Right lung (tissue), 10 donors: ENCODE data around the gene CBLB. TPM values are rescaled to one million over a fixed set of nuclear protein-coding genes. Genes with fewer than 3 reads are reported as not detected.

ENCODE experiments used
- DNase-seq, 2 donors: peaks; one replicate each; pipeline ENCODE4 v3.0.0-alpha.2; 2013
- long read RNA-seq, 8 donors: transcript quantifications; one replicate each; lab custom pipeline, GENCODE V29; 2026
- polyA plus RNA-seq, 5 donors: library from polyadenylated mRNA; unstranded; fragments of 120-200 nt; gene quantifications; one replicate each; pipeline versions ENCODE4 v1.2.1 to v1.2.3, GENCODE V29; 2013; ENCODE audit warnings: inconsistent platforms in 1 of 5, low replicate concordance in 1 of 5; ENCODE audit not compliant: insufficient read length in 5 of 5, insufficient read depth in 1 of 5

CBLB gene
- 10 to 100 TPM; 31.9 to 49.1 (median 45.5) TPM for polyA plus RNA-seq
- long read RNA-seq, donor 1, partial matches to known transcripts: 5 of 6 reads
- long read RNA-seq, donor 1, other reads (novel, unspliced or antisense): 0 of 6 reads
- long read RNA-seq, donor 2, full-length matches to known transcripts: 2 of 2 reads
- long read RNA-seq, donor 2, partial matches to known transcripts: 0 of 2 reads
- long read RNA-seq, donor 2, other reads (novel, unspliced or antisense): 0 of 2 reads
- long read RNA-seq, donor 3, full-length matches to known transcripts: 1 of 1 reads
- long read RNA-seq, donor 3, partial matches to known transcripts: 0 of 1 reads
- long read RNA-seq, donor 3, other reads (novel, unspliced or antisense): 0 of 1 reads
- long read RNA-seq, donor 4, full-length matches to known transcripts: 3 of 3 reads
- long read RNA-seq, donor 4, partial matches to known transcripts: 0 of 3 reads
- long read RNA-seq, donor 4, other reads (novel, unspliced or antisense): 0 of 3 reads
- long read RNA-seq, donor 5, full-length matches to known transcripts: 1 of 1 reads
- long read RNA-seq, donor 5, partial matches to known transcripts: 0 of 1 reads
- long read RNA-seq, donor 5, other reads (novel, unspliced or antisense): 0 of 1 reads
- long read RNA-seq, donor 6, full-length matches to known transcripts: 4 of 4 reads
- long read RNA-seq, donor 6, partial matches to known transcripts: 0 of 4 reads
- long read RNA-seq, donor 6, other reads (novel, unspliced or antisense): 0 of 4 reads
- long read RNA-seq, donor 7, full-length matches to known transcripts: 6 of 6 reads
- long read RNA-seq, donor 7, partial matches to known transcripts: 0 of 6 reads
- long read RNA-seq, donor 7, other reads (novel, unspliced or antisense): 0 of 6 reads
- long read RNA-seq, donor 8, full-length matches to known transcripts: 1 of 1 reads
- long read RNA-seq, donor 8, partial matches to known transcripts: 0 of 1 reads
- long read RNA-seq, donor 8, other reads (novel, unspliced or antisense): 0 of 1 reads

GRCh38 chr3:105868742-105869530, at the start of gene CBLB:
Gene CBLB, minus strand, starts transcription at chr3:105869012. Its CDS starts 1,435 bp downstream, at chr3:105867577.
- peak; percentile 96 to 97 for DNase-seq

DNA sequence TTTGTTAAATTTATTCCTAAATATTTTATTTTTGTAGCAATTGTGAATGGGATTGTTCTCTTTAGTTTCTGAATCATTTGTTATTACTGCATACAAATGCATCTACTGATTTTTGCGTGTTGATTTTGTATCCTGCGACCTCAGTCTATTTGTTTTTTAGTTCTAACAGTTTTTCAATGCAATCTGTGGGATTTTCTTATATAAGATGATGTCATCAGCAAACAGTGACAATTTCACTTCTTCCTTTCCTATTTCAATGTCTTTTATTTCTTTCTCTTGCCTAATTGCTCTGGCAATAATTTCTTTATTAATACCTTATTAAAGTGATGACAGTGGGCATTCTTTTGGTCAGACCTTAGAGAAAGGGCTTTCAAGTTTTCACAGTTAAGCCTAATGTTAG, 48.0 kb upstream of the CBLB start:
- DNase-seq: no peak

GRCh38 chr3:105915524-105915923, 46.7 kb upstream of the CBLB start:
- no peak for DNase-seq

GRCh38 chr3:105913616-105914015, 44.8 kb upstream of the CBLB start:
- no peak for DNase-seq

DNA sequence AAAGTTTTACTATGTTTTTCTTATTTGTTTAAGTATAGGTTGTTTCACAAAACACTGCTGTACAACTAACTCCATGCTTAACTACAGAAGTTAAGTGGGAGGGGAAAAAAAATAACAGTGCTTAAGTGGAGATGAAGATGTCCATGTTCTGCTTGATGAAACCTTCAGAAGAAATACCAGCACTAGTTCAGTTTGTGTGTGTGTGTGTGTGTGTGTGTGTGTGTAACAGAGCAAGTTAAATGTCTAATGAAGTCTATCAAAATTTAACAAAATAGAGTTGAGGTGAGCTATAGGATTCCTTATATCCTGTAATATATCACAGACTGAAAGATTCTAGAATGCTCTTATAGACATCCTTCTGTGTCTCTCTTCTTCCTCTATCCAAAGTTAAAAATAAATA, 44.1 kb upstream of the CBLB start:
- DNase-seq: no peak

- DNase-seq: no peak
These were observed 42.7 kb upstream of the CBLB start for GRCh38 chr3:105911496-105911895.

GRCh38 chr3:105907777-105908176, 39.0 kb upstream of the CBLB start:
- peak in 1 of 2 donors; percentile 22 for DNase-seq

GRCh38 chr3:105906836-105907235, 38.0 kb upstream of the CBLB start:
- DNase-seq: no peak

- no peak for DNase-seq
These were observed 37.5 kb upstream of the CBLB start for GRCh38 chr3:105906345-105906744.

DNA sequence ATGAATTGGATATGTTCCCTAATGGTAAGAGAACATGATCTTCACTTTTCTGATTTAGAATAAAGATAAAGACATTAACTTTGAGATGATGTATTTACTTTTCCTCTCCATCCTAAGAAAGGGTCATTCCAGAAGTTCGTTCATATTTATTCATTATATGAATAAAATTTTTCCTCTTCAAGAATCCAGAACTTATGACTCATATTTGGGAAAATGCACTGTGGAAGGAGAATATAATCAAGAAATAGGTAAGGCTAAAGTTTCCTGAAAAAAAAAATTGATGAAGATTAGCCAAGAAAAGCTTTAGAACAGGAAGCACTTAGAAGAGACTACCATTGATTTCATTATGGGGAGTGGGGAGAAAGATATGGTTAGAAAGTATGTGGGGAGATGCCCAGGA, 36.5 kb upstream of the CBLB start:
- no peak for DNase-seq

DNA sequence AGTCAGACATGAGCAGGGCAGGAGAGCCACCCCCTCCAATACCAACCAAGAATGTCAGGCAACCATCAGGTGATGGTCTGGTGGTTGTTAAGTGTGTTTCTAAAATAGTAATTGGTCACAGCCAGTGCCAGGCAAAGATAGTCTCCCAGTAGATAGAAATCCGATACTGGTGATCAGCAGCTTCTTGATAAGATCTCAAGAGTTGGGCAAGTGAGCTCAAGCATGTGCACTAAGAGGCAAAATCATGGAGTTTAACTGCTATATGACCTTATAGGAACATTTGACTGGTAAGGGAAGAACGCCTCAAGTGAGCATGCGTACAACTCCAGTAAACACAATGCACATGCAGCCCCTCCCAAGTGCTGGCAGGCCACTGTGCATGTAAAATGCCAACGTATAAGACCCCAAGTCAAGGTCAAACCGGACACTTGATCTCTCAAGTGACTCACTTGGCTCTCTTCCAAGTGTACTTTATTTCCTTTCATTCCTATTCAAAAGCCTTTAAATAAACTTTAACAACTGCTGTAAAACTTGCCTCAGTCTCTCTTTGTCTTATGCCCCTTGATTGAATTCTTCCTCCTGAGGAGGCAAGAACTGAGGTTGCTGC, 36.0 kb upstream of the CBLB start:
- no peak for DNase-seq

DNA sequence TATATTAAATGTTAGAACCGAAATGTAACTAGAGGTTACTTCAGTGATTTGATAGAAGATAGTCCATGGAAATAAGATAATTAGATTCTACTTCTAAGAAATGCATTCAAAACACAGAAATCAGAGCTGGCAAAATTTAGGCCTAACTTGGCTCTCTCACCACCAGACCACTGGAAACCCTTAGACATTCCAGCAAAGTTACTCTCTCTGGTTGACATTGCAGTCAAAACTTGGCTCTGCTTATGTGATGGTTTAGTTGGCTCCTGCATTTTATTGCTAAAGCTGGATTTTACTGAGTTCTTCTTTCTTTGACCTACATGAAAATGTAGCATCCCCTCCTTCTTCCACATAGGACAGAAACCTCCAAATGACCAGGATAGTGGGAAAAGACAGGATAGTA, 35.4 kb upstream of the CBLB start:
- DNase-seq: no peak

- no peak for DNase-seq
These were observed 30.7 kb upstream of the CBLB start for GRCh38 chr3:105899516-105899915.

DNA sequence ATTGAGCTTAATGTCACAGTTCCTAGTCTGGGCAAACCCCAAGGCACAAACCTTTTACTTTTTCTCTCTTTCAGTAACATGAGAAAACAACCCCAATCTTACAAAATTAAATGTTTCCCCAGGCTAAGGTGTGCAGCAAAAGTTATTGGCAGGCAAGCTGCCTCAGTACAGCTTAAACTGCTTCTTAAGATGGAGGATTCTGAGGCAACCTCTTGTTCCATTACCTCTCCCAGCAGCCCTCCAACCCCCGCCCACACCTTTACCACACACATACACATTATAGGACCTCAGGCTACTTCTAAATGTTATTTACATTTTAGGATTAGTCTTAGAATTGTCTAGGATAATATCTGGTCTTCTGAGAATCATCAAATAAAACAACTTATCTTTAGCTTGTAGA, 22.3 kb upstream of the CBLB start:
- no peak for DNase-seq

GRCh38 chr3:105888621-105889579, 20.1 kb upstream of the CBLB start:
- no peak for DNase-seq

GRCh38 chr3:105885256-105885655, 16.4 kb upstream of the CBLB start:
- no peak for DNase-seq

DNA sequence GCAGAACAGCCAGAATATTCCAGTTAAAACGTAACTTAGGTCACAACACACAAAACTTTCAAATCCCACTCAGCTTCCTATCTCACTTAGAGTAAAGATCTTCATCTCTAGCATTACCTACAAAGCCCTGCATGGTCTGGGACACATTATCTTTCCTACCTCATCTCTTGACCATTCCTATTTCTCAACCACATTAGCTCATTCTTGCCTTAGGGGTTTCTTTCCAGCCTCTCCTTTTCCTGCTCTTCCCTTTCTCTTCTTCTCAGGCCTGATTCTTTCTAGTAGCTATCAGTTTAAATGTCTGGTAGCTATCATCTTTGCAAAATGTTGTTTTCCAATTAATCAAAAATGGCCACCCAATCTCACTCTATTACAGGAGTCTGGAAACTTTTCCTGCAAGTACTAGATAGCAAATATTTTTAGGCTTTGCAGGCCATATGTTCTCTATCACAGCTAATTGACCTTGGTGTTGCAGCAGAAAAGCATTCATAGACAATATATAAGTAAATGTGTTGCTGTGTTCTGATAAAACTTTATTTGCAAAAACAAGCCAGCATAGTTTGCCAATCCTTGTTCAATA, 15.1 kb upstream of the CBLB start:
- no peak for DNase-seq

DNA sequence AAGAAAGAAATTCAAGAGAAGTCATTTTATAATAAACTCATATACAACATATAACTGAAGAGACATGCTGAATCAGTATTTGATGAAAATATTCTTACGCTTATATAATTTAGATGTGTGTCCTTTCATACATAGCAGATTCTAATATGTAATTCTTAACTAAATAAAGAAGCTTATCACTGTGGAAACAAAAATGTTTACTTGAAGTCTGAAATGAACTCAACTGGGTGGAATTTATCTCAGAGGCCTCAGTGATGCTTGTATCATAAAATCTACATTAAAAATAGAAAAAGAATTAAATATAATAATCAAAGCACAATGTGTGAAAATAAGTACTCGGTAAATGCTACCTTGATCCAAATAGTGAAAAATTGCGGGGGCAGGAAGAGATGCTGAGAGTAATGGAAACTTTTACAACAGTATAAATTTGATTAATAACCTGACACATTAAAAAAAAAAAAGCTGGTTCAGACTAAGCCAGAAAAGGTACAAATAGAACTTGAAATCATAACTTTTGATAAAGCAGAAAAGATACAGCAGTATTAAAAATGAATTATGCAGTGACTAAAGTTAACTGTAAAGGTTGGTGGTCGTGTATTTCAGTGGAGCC, 12.0 kb upstream of the CBLB start:
- no peak for DNase-seq

DNA sequence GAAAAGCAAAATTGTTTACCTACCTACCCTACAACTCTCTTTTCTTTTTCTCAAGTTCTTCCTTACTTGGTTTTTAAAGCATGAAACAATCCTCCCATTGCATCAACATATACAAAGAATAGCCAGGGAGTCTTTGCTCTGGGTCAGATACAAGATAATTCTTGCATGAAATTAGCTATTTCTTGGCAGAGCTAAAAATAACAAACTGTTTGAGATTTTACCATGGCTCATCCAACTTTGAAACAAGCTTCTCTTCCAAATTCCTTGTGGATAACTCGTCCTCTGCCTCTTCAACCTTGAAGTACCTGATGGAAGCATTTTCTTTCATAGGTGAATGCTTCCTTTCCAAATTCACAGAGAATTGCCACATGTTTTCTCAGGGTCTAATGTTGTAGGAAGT, 9.2 kb upstream of the CBLB start:
- no peak for DNase-seq
